ENCODE results near the gene CTBP2. TPM values are rescaled to one million over a fixed set of nuclear protein-coding genes. Genes with fewer than 3 reads are reported as not detected.
A peak's percentile ranks its signal among the peaks of the same experiment; 100 is the strongest.

CTBP2 gene
- total RNA-seq, 1 experiment from 2014 or later = 125 TPM

- H3K4me1 ChIP-seq (ENCODE audit: control insufficient read depth, insufficient read depth, low read length) = peaks cover 15% of the 10 kb centered on the region
- no peaks in the 10 kb centered on the region for H3K36me3 ChIP-seq (ENCODE audit: control insufficient read depth, insufficient read depth, low read length)
- in situ Hi-C loops (cut with HindIII; ENCODE audit: low pct_unique_long_range_greater_than_20kb, low sequenced_read_pairs) (no loop called here), intact Hi-C loops (cut with micrococcal nuclease; ENCODE audit: unreplicated experiment) (no loop called here)
- no peaks in the 10 kb centered on the region for H3K9me3 ChIP-seq (ENCODE audit: control insufficient read depth, insufficient read depth, low read depth, low read length)
- TF ChIP-seq REST (IDR thresholded peaks at IDR 0.05; ENCODE audit: insufficient read depth in 1 of 2, low read depth in 2 of 2, low read length in 1 of 2) = no peak
- ATAC-seq = no peak
- no peak overlapping the region for H3K27ac ChIP-seq (ENCODE audit: low read length)
- no TSS peak for BruUV-seq (replicated peaks)
- ChIA-PET CTCF (no interaction called here), POLR2A (no interaction called here)
- no peak overlapping the region for H3K4me3 ChIP-seq (ENCODE audit: low read depth in 2 of 2, low read length in 2 of 2)
- no peak for DNase-seq (ENCODE audit: low read depth, low spot score)
- no peaks in the 10 kb centered on the region for H3K27me3 ChIP-seq (ENCODE audit: control insufficient read depth, insufficient read depth, low read length)
These were observed 215.4 kb downstream of the CTBP2 start for GRCh38 chr10:124944982-124945381.

- H3K9me3 ChIP-seq (ENCODE audit: control insufficient read depth, insufficient read depth, low read depth, low read length) = no peaks in the 10 kb centered on the region
- DNase-seq (ENCODE audit: low read depth, low spot score) (peak; percentile 83), ATAC-seq (peak; percentile 43; the same call in 1 of the 2 replicates)
- ChIA-PET CTCF (interaction anchor here (0.7 kb wide), 1 partner anchor 21 kb away, joined by 3 read pairs; no protein-coding TSS in a partner anchor), POLR2A (interaction anchor here (0.7 kb wide), 1 partner anchor 26 kb away, joined by 6 read pairs; no protein-coding TSS in a partner anchor)
- H3K4me1 ChIP-seq (ENCODE audit: control insufficient read depth, insufficient read depth, low read length) = peaks cover 15% of the 10 kb centered on the region
- no peaks in the 10 kb centered on the region for H3K36me3 ChIP-seq (ENCODE audit: control insufficient read depth, insufficient read depth, low read length)
- intact Hi-C loops (cut with micrococcal nuclease; ENCODE audit: unreplicated experiment) (no loop called here), in situ Hi-C loops (cut with HindIII; ENCODE audit: low pct_unique_long_range_greater_than_20kb, low sequenced_read_pairs) (no loop called here)
- no TSS peak for BruUV-seq (replicated peaks)
- TF ChIP-seq SIN3A (IDR thresholded peaks at IDR 0.05; ENCODE audit: borderline replicate concordance, insufficient read depth, low read depth, low read length) (no peak), REST (IDR thresholded peaks at IDR 0.05; ENCODE audit: insufficient read depth in 1 of 2, low read depth in 2 of 2, low read length in 1 of 2) (no peak), POLR2AphosphoS5 (IDR thresholded peaks at IDR 0.05; ENCODE audit: low read depth, low read length) (no peak), CTCF (IDR thresholded peaks at IDR 0.05) (no peak), TCF7L2 (IDR thresholded peaks at IDR 0.05; ENCODE audit: low read depth, low read length) (no peak)
- no peak overlapping the region for H3K4me3 ChIP-seq (ENCODE audit: low read depth in 2 of 2, low read length in 2 of 2)
- H3K27ac ChIP-seq (ENCODE audit: low read length) = no peak overlapping the region
- no peaks in the 10 kb centered on the region for H3K27me3 ChIP-seq (ENCODE audit: control insufficient read depth, insufficient read depth, low read length)
These were observed 216.9 kb downstream of the CTBP2 start for GRCh38 chr10:124943301-124944092.

Measured in Panc1 (cell line).